MCF 10A (cell line): ENCODE data around the gene XPO6. TPM values are rescaled to one million over a fixed set of nuclear protein-coding genes. Genes with fewer than 3 reads are reported as not detected.

ENCODE experiments used
- BruUV-seq: library from RNA; stranded (reverse); fragments of 400-500 nt; replicated peaks from 2 replicates; lab custom pipeline; 2021; lab: Mats Ljungman, UMichigan
- CTCF ChIA-PET: fragments of 300-600 bp; sonication (Branson Sonifier 250); formaldehyde crosslinking; extraction: SDS; loops from one replicate; lab custom pipeline; 2021; ENCODE audit warnings: antibody characterized with exemption, inconsistent platforms; lab: Yijun Ruan, JAX
- POLR2A ChIA-PET: fragments of 300-600, 350-650 bp; sonication (Branson Sonifier 250); formaldehyde crosslinking; extraction: SDS; loops from one replicate; lab custom pipeline; 2020; ENCODE audit warnings: antibody characterized with exemption, inconsistent platforms; lab: Yijun Ruan, JAX
- DNase-seq: peaks from one replicate; pipeline ENCODE4 v3.0.0-alpha.2; 2018; ENCODE audit not compliant: unreplicated experiment
- H3K27ac Mint-ChIP-seq: one replicate; pipeline ENCODE4 v1.8.0; 2022; ENCODE audit warnings: mild to moderate bottlenecking, low read depth, mixed read lengths; ENCODE audit not compliant: unreplicated experiment
- H3K27me3 Mint-ChIP-seq: one replicate; pipeline ENCODE4 v1.8.0; 2022; ENCODE audit warnings: mixed read lengths; ENCODE audit not compliant: insufficient read depth, unreplicated experiment
- H3K36me3 Mint-ChIP-seq: one replicate; pipeline ENCODE4 v1.8.0; 2022; ENCODE audit warnings: mild to moderate bottlenecking, moderate library complexity, mixed read lengths; ENCODE audit not compliant: insufficient read depth, unreplicated experiment
- H3K4me1 Mint-ChIP-seq: one replicate; pipeline ENCODE4 v1.8.0; 2022; ENCODE audit warnings: mixed read lengths; ENCODE audit not compliant: insufficient read depth, unreplicated experiment
- H3K4me3 Mint-ChIP-seq: one replicate; pipeline ENCODE4 v1.8.0; 2022; ENCODE audit warnings: mild to moderate bottlenecking, moderate library complexity, mixed read lengths; ENCODE audit not compliant: unreplicated experiment
- H3K9me3 Mint-ChIP-seq: one replicate; pipeline ENCODE4 v1.8.0; 2022; ENCODE audit warnings: mixed read lengths; ENCODE audit not compliant: unreplicated experiment
- intact Hi-C: fragments of 100-400 bp; cut with micrococcal nuclease; formaldehyde crosslinking; loops from 2 replicates; pipeline ENCODE4 v1.14.1; 2022
- total RNA-seq: library from RNA; stranded (reverse); gene quantifications from 2 replicates; pipeline ENCODE4 v1.2.3, GENCODE V29; 2022
- TF ChIP-seq, protein P1 (sequence below): fragments of 200-600 bp; IDR thresholded peaks from one replicate; pipeline ENCODE4 v1.8.0; 2022; ENCODE audit warnings: antibody characterized with exemption, mild to moderate bottlenecking; ENCODE audit not compliant: unreplicated experiment

XPO6 gene
- total RNA-seq, 1 experiment from 2014 or later, result 200 TPM

DNA sequence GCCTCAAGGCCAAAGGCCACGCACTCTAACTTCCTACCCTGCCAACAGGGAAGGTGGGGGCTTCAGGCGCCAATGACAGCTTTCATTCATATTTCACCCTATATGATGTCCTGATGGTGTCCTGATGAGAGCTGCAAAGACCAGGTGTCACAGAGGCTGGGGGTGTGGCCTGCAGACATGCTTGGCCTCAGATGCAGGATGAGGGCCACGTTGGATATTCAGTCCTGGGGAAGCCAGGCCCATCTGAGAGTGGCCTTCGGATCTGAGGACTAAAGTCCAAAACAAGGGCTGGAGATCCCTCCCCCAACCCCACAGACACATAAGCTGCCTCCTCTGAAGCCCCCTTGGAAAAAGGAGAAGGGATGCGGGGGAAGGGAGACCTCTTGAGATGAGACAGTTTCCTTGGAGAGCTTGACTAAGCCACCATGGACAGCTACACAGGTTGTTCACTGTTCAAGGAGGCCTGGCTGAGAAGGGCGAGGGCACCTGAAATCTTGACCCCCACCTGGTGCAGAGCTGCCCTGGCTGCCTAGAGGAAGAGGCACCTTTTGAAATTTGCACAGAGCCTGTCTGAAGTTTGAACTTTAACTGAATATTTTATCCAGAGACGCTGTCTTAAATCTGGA lies 124.0 kb downstream of the XPO6 start:
- H3K27me3 Mint-ChIP-seq, result no peaks in the 10 kb centered on the region
- H3K4me1 Mint-ChIP-seq, result no peaks in the 10 kb centered on the region
- intact Hi-C loops, result no loop called here
- no peak overlapping the region for H3K4me3 Mint-ChIP-seq
- BruUV-seq, result no TSS peak
- ChIA-PET POLR2A (no interaction called here), CTCF (no interaction called here)
- no peaks in the 10 kb centered on the region for H3K9me3 Mint-ChIP-seq
- no peak overlapping the region for H3K27ac Mint-ChIP-seq
- TF ChIP-seq, protein P1, sequence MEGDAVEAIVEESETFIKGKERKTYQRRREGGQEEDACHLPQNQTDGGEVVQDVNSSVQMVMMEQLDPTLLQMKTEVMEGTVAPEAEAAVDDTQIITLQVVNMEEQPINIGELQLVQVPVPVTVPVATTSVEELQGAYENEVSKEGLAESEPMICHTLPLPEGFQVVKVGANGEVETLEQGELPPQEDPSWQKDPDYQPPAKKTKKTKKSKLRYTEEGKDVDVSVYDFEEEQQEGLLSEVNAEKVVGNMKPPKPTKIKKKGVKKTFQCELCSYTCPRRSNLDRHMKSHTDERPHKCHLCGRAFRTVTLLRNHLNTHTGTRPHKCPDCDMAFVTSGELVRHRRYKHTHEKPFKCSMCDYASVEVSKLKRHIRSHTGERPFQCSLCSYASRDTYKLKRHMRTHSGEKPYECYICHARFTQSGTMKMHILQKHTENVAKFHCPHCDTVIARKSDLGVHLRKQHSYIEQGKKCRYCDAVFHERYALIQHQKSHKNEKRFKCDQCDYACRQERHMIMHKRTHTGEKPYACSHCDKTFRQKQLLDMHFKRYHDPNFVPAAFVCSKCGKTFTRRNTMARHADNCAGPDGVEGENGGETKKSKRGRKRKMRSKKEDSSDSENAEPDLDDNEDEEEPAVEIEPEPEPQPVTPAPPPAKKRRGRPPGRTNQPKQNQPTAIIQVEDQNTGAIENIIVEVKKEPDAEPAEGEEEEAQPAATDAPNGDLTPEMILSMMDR, result no peak
- DNase-seq, result no peak
- H3K36me3 Mint-ChIP-seq, result peaks cover 15% of the 10 kb centered on the region

DNA sequence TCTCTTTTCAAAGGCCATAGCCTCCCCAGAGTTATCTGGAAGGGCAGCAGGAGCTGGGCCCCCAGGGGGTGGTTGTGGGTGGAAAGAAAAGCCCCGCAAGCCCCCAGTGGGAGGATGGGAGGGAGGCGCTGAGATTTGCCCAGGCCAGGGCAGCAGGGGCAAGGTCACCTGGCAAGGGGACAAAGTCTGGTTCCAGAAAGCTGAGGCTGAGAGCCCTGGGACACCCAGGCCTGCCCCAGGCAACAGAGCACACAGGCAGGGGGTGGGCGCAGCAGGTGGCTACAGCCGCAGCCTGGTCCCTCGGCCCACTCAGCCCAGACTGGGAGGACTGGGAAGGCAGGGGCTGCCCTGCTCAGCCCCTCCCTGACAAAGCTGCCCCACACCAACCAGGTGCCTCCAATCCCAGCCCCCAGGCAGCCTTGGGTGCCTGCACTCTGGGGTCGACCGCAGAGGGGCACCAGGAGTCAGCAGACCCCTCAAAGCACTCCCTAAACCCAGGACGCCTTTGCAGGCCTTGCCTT lies 124.6 kb downstream of the XPO6 start:
- intact Hi-C loops, result no loop called here
- no peaks in the 10 kb centered on the region for H3K27me3 Mint-ChIP-seq
- H3K4me3 Mint-ChIP-seq, result no peak overlapping the region
- ChIA-PET CTCF (no interaction called here), POLR2A (no interaction called here)
- H3K36me3 Mint-ChIP-seq, result peaks cover 12% of the 10 kb centered on the region
- TF ChIP-seq, protein P1, result no peak
- H3K9me3 Mint-ChIP-seq, result no peaks in the 10 kb centered on the region
- no peak for DNase-seq
- BruUV-seq, result no TSS peak
- no peak overlapping the region for H3K27ac Mint-ChIP-seq
- H3K4me1 Mint-ChIP-seq, result no peaks in the 10 kb centered on the region

DNA sequence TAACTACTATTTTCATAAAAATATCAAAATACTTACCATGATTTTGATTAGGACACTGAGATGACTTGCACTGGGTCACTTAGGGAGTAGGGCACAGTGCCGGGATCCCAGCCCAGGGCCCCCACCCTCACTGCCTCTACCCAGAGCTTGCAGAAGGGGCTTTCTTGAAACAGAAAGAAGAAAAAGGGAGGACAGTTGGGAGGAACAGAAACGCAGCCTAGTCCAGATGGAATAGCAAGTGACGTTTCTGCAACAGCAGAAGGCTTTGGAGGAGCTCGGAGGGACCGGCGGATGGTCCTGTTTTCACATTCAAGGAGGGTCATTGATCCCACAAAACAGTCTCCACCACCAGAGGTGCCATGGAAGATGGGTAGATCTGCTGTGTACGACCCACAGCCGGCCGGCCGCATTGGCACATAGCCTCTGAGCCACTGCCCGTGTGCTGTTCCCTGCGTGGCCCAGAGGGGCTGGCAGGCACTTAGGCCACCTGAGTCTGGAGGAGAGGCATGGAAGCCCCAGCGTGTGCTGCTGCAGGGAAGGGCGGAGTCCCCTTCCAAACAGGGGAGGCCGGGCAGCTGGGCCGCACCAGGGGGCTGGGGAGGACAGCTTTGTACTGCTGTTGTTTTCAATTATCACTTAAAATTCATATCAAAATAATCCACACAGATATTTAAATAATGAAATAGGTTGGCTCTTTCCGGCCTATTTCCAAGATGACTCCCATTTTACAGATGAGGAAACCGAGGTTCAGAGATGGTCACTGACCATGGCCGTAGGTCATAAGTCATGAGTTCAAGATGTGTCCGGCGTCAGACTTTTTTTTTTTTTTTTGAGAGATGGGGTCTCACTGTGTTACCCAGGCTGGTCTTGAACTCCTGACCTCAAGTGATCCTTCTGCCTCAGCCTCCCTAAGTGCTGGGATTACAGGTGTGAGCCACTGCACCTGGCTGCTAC lies 125.3 kb downstream of the XPO6 start:
- TF ChIP-seq, protein P1, result no peak
- no peaks in the 10 kb centered on the region for H3K9me3 Mint-ChIP-seq
- no peaks in the 10 kb centered on the region for H3K27me3 Mint-ChIP-seq
- ChIA-PET POLR2A (no interaction called here), CTCF (interaction anchor here (1.1 kb wide), 1 partner anchor 15 kb away, joined by 4 read pairs; no protein-coding TSS in a partner anchor)
- no peaks in the 10 kb centered on the region for H3K4me1 Mint-ChIP-seq
- DNase-seq, result no peak
- no peak overlapping the region for H3K27ac Mint-ChIP-seq
- H3K36me3 Mint-ChIP-seq, result peaks cover 12% of the 10 kb centered on the region
- intact Hi-C loops, result no loop called here
- no peak overlapping the region for H3K4me3 Mint-ChIP-seq
- no TSS peak for BruUV-seq
